SK-N-SH treated with all-trans-retinoic acid at 6 μM for 48 hours (cell line): Measurements from ENCODE around the gene NDE1.
A peak's percentile ranks its signal among the peaks of the same experiment; 100 is the strongest.
"Not testable (repeated sequence)": the region's sequence is repeated elsewhere in the genome, so short reads cannot be mapped to it uniquely, and the experiment has no call there.

Source experiments
- ATAC-seq: fragments of 200-7000 bp; cut with Tn5 transposase; 3 replicates; pipeline ENCODE4 v1.9.1; 2020; ENCODE audit warnings: mild to moderate bottlenecking, moderate library complexity
- ARNTL ChIP-seq: fragments of 450-650 bp; formaldehyde crosslinking; IDR thresholded peaks from 2 replicates; pipeline ENCODE4 v1.5.0; 2020; ENCODE audit warnings: low read depth, mild to moderate bottlenecking, moderate library complexity, borderline replicate concordance
- BACH2 ChIP-seq: fragments of 250-450 bp; sonication (Bioruptor Pico); IDR thresholded peaks from 2 replicates; pipeline ENCODE4 v1.9.0; 2021; ENCODE audit warnings: mild to moderate bottlenecking, borderline replicate concordance
- CSDC2 ChIP-seq: fragments of 250-450 bp; sonication (Bioruptor Pico); IDR thresholded peaks from 2 replicates; pipeline ENCODE4 v1.5.0; 2020; ENCODE audit warnings: mild to moderate bottlenecking, moderate library complexity
- ESRRG ChIP-seq: fragments of 250-450 bp; sonication (Bioruptor Pico); IDR thresholded peaks from 2 replicates; pipeline ENCODE4 v1.6.1; 2021; ENCODE audit warnings: mild to moderate bottlenecking
- GLIS3 ChIP-seq: fragments of 250-450 bp; sonication (Bioruptor Pico); IDR thresholded peaks from 2 replicates; pipeline ENCODE4 v1.5.0; 2020; ENCODE audit warnings: mild to moderate bottlenecking, moderate library complexity
- ISL1 ChIP-seq: fragments of 250-450 bp; sonication (Bioruptor Pico); IDR thresholded peaks from 2 replicates; pipeline ENCODE4 v2.1.2; 2022; ENCODE audit warnings: mild to moderate bottlenecking, moderate library complexity
- OSR1 ChIP-seq: fragments of 250-450 bp; sonication (Bioruptor Pico); IDR thresholded peaks from 2 replicates; pipeline ENCODE4 v1.8.0; 2022; ENCODE audit warnings: moderate library complexity, mild to moderate bottlenecking, inconsistent platforms
- RARB ChIP-seq: fragments of 250-450 bp; sonication (Bioruptor Pico); IDR thresholded peaks from 2 replicates; pipeline ENCODE4 v1.8.0; 2021; ENCODE audit warnings: mild to moderate bottlenecking, moderate library complexity
- SNAI2 ChIP-seq: fragments of 250-450 bp; sonication (Bioruptor Pico); IDR thresholded peaks from 2 replicates; pipeline ENCODE4 v1.5.0; 2020; ENCODE audit warnings: mild to moderate bottlenecking, moderate library complexity
- TOX ChIP-seq: fragments of 250-450 bp; sonication (Bioruptor Pico); IDR thresholded peaks from 2 replicates; pipeline ENCODE4 v1.8.0; 2021; ENCODE audit warnings: mild to moderate bottlenecking, moderate library complexity, borderline replicate concordance
- ZC3H10 ChIP-seq: fragments of 250-450 bp; sonication (Bioruptor Pico); IDR thresholded peaks from 2 replicates; pipeline ENCODE4 v1.5.1; 2021; ENCODE audit warnings: mild to moderate bottlenecking, moderate library complexity
- ZFP3 ChIP-seq: fragments of 250-450 bp; sonication (Bioruptor Pico); IDR thresholded peaks from 2 replicates; pipeline ENCODE4 v1.5.0; 2020; ENCODE audit warnings: mild to moderate bottlenecking, moderate library complexity
- ZFP30 ChIP-seq: fragments of 450-650 bp; formaldehyde crosslinking; IDR thresholded peaks from 2 replicates; pipeline ENCODE4 v1.5.0; 2022; ENCODE audit warnings: mild to moderate bottlenecking, moderate library complexity
- ZNF565 ChIP-seq: fragments of 450-650 bp; formaldehyde crosslinking; conservative IDR thresholded peaks from 2 replicates; pipeline ENCODE4 v1.5.0; 2020; ENCODE audit warnings: low read depth, mild to moderate bottlenecking, moderate library complexity
- ZNF70 ChIP-seq: fragments of 450-650 bp; formaldehyde crosslinking; IDR thresholded peaks from 2 replicates; pipeline ENCODE4 v1.5.0; 2020; ENCODE audit warnings: mild to moderate bottlenecking, moderate library complexity
- TF ChIP-seq, protein P1 (sequence below): fragments of 250-450 bp; sonication (Bioruptor Pico); IDR thresholded peaks from 2 replicates; pipeline ENCODE4 v1.5.1; 2021; ENCODE audit warnings: mild to moderate bottlenecking, moderate library complexity
- TF ChIP-seq, protein P2 (sequence below): fragments of 250-450 bp; sonication (Bioruptor Pico); IDR thresholded peaks from 2 replicates; pipeline ENCODE4 v1.8.0; 2021; ENCODE audit warnings: low read depth, mild to moderate bottlenecking, moderate library complexity, borderline replicate concordance
- TF ChIP-seq, protein P3 (sequence below): fragments of 250-450 bp; sonication (Bioruptor Pico); IDR thresholded peaks from 2 replicates; pipeline ENCODE4 v1.8.0; 2020; ENCODE audit warnings: mild to moderate bottlenecking, moderate library complexity, borderline replicate concordance

NDE1 gene

DNA sequence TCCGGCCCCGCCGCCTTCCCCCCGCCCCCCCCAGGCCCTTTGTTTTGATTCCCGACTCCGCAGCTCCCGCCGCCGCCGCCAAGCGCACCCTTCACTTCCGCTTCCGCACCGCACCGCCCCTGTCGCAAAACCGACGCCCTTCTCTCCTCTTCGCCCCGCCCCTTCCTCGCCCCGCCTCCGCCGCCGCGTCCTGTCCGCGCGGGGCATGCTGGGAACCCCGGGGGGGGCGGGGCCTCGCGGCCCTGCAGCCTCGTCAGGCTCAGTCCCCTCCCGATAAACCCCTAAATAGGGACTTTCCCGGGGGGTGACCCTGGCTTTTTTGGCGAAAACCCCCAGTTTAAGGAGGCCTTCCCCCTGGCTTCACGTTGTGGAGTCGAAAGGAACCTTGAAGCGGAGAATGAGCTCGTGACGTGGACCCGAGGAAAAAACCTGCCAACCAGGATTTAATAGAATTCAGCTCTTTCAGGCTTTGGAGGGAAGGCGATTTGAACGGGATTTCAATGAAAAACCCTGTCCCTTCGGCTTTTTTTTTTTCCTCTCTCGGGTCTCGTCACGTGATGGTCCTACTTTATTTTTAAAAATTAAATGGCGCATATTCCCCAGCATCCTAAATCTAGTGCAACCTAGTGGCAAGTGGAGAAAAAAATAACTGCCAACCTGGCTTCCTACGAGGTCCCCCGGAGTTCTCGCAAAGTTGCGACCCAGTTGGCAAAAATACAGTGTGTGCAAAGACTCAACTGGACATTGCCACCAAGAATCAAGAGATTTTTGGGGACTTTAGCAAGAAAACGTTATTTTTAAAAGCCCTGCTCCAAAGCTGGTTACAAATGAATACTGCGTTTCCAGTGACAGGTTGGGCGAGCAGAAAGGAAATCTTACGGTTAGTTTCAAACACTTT is 6.7 kb upstream of the NDE1 start, which contains the start of gene MARF1 (continued):
- TF ChIP-seq, protein P1, sequence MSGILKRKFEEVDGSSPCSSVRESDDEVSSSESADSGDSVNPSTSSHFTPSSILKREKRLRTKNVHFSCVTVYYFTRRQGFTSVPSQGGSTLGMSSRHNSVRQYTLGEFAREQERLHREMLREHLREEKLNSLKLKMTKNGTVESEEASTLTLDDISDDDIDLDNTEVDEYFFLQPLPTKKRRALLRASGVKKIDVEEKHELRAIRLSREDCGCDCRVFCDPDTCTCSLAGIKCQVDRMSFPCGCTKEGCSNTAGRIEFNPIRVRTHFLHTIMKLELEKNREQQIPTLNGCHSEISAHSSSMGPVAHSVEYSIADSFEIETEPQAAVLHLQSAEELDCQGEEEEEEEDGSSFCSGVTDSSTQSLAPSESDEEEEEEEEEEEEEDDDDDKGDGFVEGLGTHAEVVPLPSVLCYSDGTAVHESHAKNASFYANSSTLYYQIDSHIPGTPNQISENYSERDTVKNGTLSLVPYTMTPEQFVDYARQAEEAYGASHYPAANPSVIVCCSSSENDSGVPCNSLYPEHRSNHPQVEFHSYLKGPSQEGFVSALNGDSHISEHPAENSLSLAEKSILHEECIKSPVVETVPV (CRISPR knock-in tag), result no peak
- TF ChIP-seq RARB (no peak), ZFP30 (no peak)

- ATAC-seq, result no peak
- no peak for TF ChIP-seq ZNF70 (CRISPR knock-in tag)
- TF ChIP-seq ZC3H10 (CRISPR knock-in tag), result no peak
- no peak for TF ChIP-seq ISL1
- TF ChIP-seq, protein P2, sequence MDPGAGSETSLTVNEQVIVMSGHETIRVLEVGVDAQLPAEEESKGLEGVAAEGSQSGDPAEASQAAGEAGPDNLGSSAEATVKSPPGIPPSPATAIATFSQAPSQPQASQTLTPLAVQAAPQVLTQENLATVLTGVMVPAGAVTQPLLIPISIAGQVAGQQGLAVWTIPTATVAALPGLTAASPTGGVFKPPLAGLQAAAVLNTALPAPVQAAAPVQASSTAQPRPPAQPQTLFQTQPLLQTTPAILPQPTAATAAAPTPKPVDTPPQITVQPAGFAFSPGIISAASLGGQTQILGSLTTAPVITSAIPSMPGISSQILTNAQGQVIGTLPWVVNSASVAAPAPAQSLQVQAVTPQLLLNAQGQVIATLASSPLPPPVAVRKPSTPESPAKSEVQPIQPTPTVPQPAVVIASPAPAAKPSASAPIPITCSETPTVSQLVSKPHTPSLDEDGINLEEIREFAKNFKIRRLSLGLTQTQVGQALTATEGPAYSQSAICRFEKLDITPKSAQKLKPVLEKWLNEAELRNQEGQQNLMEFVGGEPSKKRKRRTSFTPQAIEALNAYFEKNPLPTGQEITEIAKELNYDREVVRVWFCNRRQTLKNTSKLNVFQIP, result no peak
- no peak for TF ChIP-seq SNAI2 (CRISPR knock-in tag)
- TF ChIP-seq ZNF565 (CRISPR knock-in tag), result no peak
- TF ChIP-seq RARB, result no peak
- no peak for TF ChIP-seq BACH2 (CRISPR knock-in tag)
- no peak for TF ChIP-seq ZFP30
- TF ChIP-seq OSR1, result no peak
- no peak for TF ChIP-seq CSDC2 (CRISPR knock-in tag)
- TF ChIP-seq ARNTL (CRISPR knock-in tag), result no peak
- no peak for TF ChIP-seq ZFP3
- no peak for TF ChIP-seq GLIS3 (CRISPR knock-in tag)
These were observed 6.1 kb upstream of the NDE1 start for GRCh38 chr16:15643946-15644250.

DNA sequence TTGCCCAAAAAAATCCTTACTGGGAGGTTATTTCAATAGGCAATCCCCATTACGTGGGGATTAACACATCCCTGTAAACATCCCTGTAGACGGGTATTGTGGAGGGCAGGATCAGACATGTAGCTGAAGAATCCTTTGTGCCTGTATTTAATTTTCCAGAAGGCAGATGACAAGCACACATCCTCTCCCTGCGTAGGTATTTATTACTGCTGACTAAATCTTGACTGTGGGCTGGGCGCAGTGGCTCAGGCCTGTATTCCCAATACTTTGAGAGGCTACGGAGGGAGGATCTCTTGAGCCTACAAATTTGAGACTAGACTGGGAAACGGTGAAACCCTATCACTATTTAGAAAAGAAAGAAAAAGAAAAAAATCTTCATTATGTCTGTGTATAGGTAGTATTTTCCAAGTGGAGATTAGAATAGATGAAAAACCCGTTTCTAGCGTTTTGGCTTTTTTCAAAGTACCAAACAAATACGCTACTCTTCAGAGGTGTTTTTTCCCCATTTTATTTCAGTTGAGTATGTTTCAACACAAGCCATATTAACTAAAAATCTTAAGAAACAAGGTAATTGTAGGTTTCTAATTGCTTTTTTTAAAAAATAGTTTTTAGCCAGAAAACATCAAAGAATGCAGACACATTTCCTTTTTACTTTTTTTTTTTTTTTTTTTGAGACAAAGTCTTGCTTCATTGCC is 5.6 kb upstream of the NDE1 start:
- TF ChIP-seq ZNF70 (CRISPR knock-in tag) (no peak), ZNF565 (CRISPR knock-in tag) (no peak), BACH2 (CRISPR knock-in tag) (no peak), ISL1 (no peak), ESRRG (no peak), SNAI2 (CRISPR knock-in tag) (no peak), TOX (CRISPR knock-in tag) (no peak), ZFP30 (no peak)
- TF ChIP-seq, protein P3, sequence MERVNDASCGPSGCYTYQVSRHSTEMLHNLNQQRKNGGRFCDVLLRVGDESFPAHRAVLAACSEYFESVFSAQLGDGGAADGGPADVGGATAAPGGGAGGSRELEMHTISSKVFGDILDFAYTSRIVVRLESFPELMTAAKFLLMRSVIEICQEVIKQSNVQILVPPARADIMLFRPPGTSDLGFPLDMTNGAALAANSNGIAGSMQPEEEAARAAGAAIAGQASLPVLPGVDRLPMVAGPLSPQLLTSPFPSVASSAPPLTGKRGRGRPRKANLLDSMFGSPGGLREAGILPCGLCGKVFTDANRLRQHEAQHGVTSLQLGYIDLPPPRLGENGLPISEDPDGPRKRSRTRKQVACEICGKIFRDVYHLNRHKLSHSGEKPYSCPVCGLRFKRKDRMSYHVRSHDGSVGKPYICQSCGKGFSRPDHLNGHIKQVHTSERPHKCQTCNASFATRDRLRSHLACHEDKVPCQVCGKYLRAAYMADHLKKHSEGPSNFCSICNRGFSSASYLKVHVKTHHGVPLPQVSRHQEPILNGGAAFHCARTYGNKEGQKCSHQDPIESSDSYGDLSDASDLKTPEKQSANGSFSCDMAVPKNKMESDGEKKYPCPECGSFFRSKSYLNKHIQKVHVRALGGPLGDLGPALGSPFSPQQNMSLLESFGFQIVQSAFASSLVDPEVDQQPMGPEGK, result no peak
- peak; percentile 57 for ATAC-seq

DNA sequence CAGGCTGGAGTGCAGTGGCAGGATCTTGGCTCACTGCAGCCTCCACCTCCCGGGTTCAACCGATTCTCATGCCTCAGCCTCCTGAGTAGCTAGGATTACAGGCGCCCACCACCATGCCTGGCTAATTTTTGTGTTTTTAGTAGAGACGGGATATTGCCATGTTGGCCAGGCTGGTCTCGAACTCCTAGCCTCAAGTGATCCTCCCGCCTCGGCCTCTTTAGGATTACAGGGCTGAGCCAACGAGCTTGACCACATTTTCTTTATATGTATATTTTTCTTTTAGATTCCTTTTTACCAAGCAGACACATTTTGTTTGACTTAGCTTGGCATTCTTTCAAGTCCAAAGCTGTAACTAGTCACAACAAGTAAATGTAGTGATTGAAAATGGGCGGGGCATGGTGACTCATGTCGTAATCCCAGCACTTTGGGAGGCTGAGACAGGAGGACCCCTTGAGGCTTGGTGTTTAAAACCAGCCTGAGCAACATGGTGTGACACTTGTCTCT is 5.0 kb upstream of the NDE1 start:
- ATAC-seq, result not testable (repeated sequence)

DNA sequence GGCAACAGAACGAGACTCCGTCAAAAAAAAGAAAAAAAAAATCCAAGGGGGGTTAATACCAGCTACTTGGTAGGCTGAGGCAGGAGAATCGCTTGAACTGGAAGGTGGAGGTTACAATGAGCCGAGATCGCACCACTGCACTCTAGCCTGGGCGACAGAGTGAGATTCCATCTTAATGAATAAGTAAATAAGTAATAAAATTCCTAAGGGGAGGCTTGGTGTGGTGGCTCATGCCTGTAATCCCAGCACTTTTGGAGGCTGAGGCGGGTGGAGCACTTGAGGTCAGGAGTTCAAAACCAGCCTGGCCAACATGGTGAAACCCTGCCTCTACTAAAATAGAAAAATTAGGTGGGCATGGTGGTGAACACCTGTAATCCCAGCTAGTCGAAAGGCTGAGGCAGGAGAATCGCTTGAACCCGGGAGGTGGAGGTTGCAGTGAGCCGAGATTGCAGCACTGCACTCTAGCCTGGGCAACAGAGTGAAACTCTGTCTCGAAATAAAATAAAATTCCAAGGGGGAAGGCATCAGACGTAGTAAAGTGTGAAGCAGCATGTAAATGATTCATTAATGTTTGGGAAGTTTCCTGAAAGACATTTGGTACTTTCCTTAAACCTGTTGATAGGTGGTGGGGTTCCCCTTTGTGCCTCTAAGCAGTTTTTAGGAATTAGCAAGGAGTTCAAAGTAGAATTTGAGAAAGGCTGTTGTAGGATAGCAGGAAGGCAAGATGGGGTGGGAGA is 3.3 kb upstream of the NDE1 start:
- ATAC-seq, result not testable (repeated sequence)
